IMR-90 (cell line): Measurements from ENCODE around the gene CDH15. TPM values are rescaled to one million over a fixed set of nuclear protein-coding genes. Genes with fewer than 3 reads are reported as not detected.

Source experiments
- ATAC-seq: fragments of 200-7000 bp; cut with Tn5 transposase; 2 replicates; pipeline ENCODE4 v1.9.1; 2020; ENCODE audit warnings: low read depth, mild to moderate bottlenecking, moderate library complexity
- BruUV-seq: library from RNA; stranded (reverse); fragments of 400-500 nt; replicated peaks from 2 replicates; lab custom pipeline; 2021; lab: Mats Ljungman, UMichigan
- CTCF ChIA-PET: fragments of 300-600 bp; formaldehyde crosslinking; extraction: SDS; loops from one replicate; lab custom pipeline; 2021; ENCODE audit warnings: antibody characterized with exemption; lab: Yijun Ruan, JAX
- POLR2A ChIA-PET: fragments of 300-600 bp; sonication (Branson Sonifier 250); formaldehyde crosslinking; loops from one replicate; lab custom pipeline; 2022; ENCODE audit warnings: antibody characterized with exemption; ENCODE audit not compliant: unreplicated experiment; lab: Charles Lee
- DNase-seq: peaks from one replicate; pipeline ENCODE4 v3.0.0; 2013
- H2AFZ ChIP-seq: replicated peaks from 2 replicates; pipeline ENCODE3; 2013; ENCODE audit warnings: low read length, mild to moderate bottlenecking; ENCODE audit not compliant: poor library complexity
- H2AK5ac ChIP-seq: 2 replicates; pipeline ENCODE4 v1.6.1; 2013; ENCODE audit warnings: low read depth, low read length, inconsistent platforms
- H2AK9ac ChIP-seq: replicated peaks from 2 replicates; pipeline ENCODE3; 2013; ENCODE audit warnings: mild to moderate bottlenecking, low read depth, low read length, moderate library complexity; ENCODE audit not compliant: poor library complexity
- H2BK120ac ChIP-seq: 2 replicates; pipeline ENCODE4 v1.6.1; 2013; ENCODE audit warnings: low read depth, low read length, inconsistent platforms
- H2BK15ac ChIP-seq: 3 replicates; pipeline ENCODE4 v1.6.1; 2013; ENCODE audit warnings: low read depth, low read length, inconsistent platforms
- H2BK20ac ChIP-seq: 2 replicates; pipeline ENCODE4 v1.6.1; 2013; ENCODE audit warnings: low read depth, mild to moderate bottlenecking, inconsistent platforms, low read length, moderate library complexity
- H2BK5ac ChIP-seq: 2 replicates; pipeline ENCODE4 v1.6.1; 2013; ENCODE audit warnings: mild to moderate bottlenecking, low read depth, low read length, inconsistent platforms; ENCODE audit not compliant: poor library complexity, severe bottlenecking
- H3K14ac ChIP-seq: replicated peaks from 2 replicates; pipeline ENCODE4 v1.6.1; 2013; ENCODE audit warnings: low read depth, low read length, inconsistent platforms
- H3K18ac ChIP-seq: 2 replicates; pipeline ENCODE4 v1.6.1; 2013; ENCODE audit warnings: low read depth, low read length, control low read depth
- H3K23ac ChIP-seq: 2 replicates; pipeline ENCODE4 v1.6.1; 2013; ENCODE audit warnings: low read depth, low read length, inconsistent platforms
- H3K27ac ChIP-seq: 2 replicates; pipeline ENCODE4 v1.5.1; 2013; ENCODE audit warnings: mild to moderate bottlenecking, control low read depth, low read length; ENCODE audit not compliant: insufficient read depth
- H3K27me3 ChIP-seq: 2 replicates; pipeline ENCODE4 v1.6.1; 2013; ENCODE audit warnings: low read length; ENCODE audit not compliant: control insufficient read depth, insufficient read depth
- H3K36me3 ChIP-seq: 2 replicates; pipeline ENCODE4 v1.6.1; 2013; ENCODE audit warnings: low read length, mixed read lengths; ENCODE audit not compliant: control insufficient read depth, insufficient read depth
- H3K4ac ChIP-seq: 2 replicates; pipeline ENCODE4 v1.6.1; 2013; ENCODE audit warnings: low read depth, low read length, inconsistent platforms
- H3K4me1 ChIP-seq: 2 replicates; pipeline ENCODE4 v1.6.1; 2013; ENCODE audit warnings: low read length, mixed read lengths; ENCODE audit not compliant: control insufficient read depth, insufficient read depth
- H3K4me2 ChIP-seq: 2 replicates; pipeline ENCODE4 v1.6.1; 2013; ENCODE audit warnings: low read depth, mild to moderate bottlenecking, control low read depth, low read length, moderate library complexity
- H3K4me3 ChIP-seq: 2 replicates; pipeline ENCODE4 v1.5.1; 2013; ENCODE audit warnings: low read depth, mild to moderate bottlenecking, control low read depth, low read length, moderate library complexity; ENCODE audit not compliant: insufficient read depth
- H3K56ac ChIP-seq: 2 replicates; pipeline ENCODE4 v1.6.1; 2013; ENCODE audit warnings: low read length, inconsistent platforms; ENCODE audit not compliant: insufficient read depth; ENCODE audit errors: extremely low read depth
- H3K79me1 ChIP-seq, 2 experiments: 2 replicates each; pipeline ENCODE4 v1.6.1; 2013; ENCODE audit warnings: low read length in 2 of 2, inconsistent platforms in 1 of 2, low read depth in 1 of 2
- H3K9ac ChIP-seq: 2 replicates; pipeline ENCODE4 v1.6.1; 2013; ENCODE audit warnings: low read depth, low read length, control low read depth
- H3K9me1 ChIP-seq: 2 replicates; pipeline ENCODE4 v1.6.1; 2013; ENCODE audit warnings: low read length, inconsistent platforms; ENCODE audit not compliant: insufficient read depth
- H3K9me3 ChIP-seq: 2 replicates; pipeline ENCODE4 v1.6.1; 2013; ENCODE audit warnings: low read length; ENCODE audit not compliant: control insufficient read depth, insufficient read depth
- H4K20me1 ChIP-seq: 2 replicates; pipeline ENCODE4 v1.6.1; 2013; ENCODE audit warnings: low read length, inconsistent platforms; ENCODE audit not compliant: insufficient read depth
- H4K5ac ChIP-seq: 2 replicates; pipeline ENCODE4 v1.6.1; 2013; ENCODE audit warnings: mild to moderate bottlenecking, low read depth, low read length, control low read depth
- H4K8ac ChIP-seq, 2 experiments: 2 replicates each; pipeline ENCODE4 v1.6.1; 2013; ENCODE audit warnings: low read depth in 2 of 2, low read length in 2 of 2, control low read depth in 1 of 2, inconsistent platforms in 1 of 2
- H4K91ac ChIP-seq: 2 replicates; pipeline ENCODE4 v1.6.1; 2013; ENCODE audit warnings: low read depth, low read length, inconsistent platforms; ENCODE audit not compliant: insufficient read depth
- BHLHE40 ChIP-seq: fragments of 150-350 bp; IDR thresholded peaks from 2 replicates; pipeline ENCODE4 v1.6.1; 2016; ENCODE audit warnings: mild to moderate bottlenecking, low read depth, low read length
- FOS ChIP-seq: fragments of 150-350 bp; IDR thresholded peaks from 2 replicates; pipeline ENCODE4 v1.6.1; 2016; ENCODE audit warnings: low read depth, low read length
- POLR2A ChIP-seq: IDR thresholded peaks from 2 replicates; pipeline ENCODE4 v1.6.1; 2012; ENCODE audit warnings: mild to moderate bottlenecking, low read depth, low read length
- RCOR1 ChIP-seq: IDR thresholded peaks from 2 replicates; pipeline ENCODE4 v1.6.1; 2012; ENCODE audit warnings: mild to moderate bottlenecking, low read length, improper control_type of control experiment; ENCODE audit not compliant: insufficient replicate concordance
- RFX5 ChIP-seq: IDR thresholded peaks from 2 replicates; pipeline ENCODE4 v1.8.0; 2012; ENCODE audit warnings: low read depth, mild to moderate bottlenecking, low read length, moderate library complexity
- SMC3 ChIP-seq: fragments of 150-350 bp; IDR thresholded peaks from 2 replicates; pipeline ENCODE4 v1.6.1; 2016; ENCODE audit warnings: low read depth, mild to moderate bottlenecking, antibody characterized with exemption, low read length, moderate library complexity
- WGBS, 2 experiments: methylation state at CpG; one replicate each; pipeline versions ENCODE4 v1.1.5 to v1.1.7; 2013; ENCODE audit warnings: missing lambda C conversion rate in 2 of 2; ENCODE audit not compliant: insufficient read length in 1 of 2; ENCODE audit errors: extremely low coverage in 2 of 2; 5-methylcytosine and 5-hydroxymethylcytosine counted together
- dilution Hi-C: fragments of 300-500 bp; cut with HindIII; formaldehyde crosslinking; loops from one replicate; pipeline ENCODE4 v1.14.3; 2018; ENCODE audit warnings: low sequenced_read_pairs; ENCODE audit not compliant: unreplicated experiment
- in situ Hi-C: fragments of 300-500 bp; cut with MboI; formaldehyde crosslinking; loops from 3 replicates; pipeline ENCODE4 v1.14.3; 2019; ENCODE audit warnings: low sequenced_read_pairs, inconsistent platforms, mixed read lengths
- intact Hi-C: fragments of 100-400 bp; cut with micrococcal nuclease; formaldehyde crosslinking; loops from 2 replicates; pipeline ENCODE4 v1.10.0; 2022
- polyA plus RNA-seq, 3 experiments: library from polyadenylated mRNA; depleted of rRNA; stranded (reverse); fragments of >200 nt; gene quantifications; 2 replicates each; pipeline ENCODE4 v1.2.3, GENCODE V29; 2012; ENCODE audit warnings: low replicate concordance in 1 of 3
- total RNA-seq: library from RNA; depleted of rRNA; stranded (reverse); fragments of >200 nt; gene quantifications from 2 replicates; pipeline ENCODE4 v1.2.3, GENCODE V29; 2012

CDH15 gene
- total and polyA plus RNA-seq, 2 of the 4 experiments (the other 2 are of a cell fraction), result 0.18 to 0.62 TPM

DNA sequence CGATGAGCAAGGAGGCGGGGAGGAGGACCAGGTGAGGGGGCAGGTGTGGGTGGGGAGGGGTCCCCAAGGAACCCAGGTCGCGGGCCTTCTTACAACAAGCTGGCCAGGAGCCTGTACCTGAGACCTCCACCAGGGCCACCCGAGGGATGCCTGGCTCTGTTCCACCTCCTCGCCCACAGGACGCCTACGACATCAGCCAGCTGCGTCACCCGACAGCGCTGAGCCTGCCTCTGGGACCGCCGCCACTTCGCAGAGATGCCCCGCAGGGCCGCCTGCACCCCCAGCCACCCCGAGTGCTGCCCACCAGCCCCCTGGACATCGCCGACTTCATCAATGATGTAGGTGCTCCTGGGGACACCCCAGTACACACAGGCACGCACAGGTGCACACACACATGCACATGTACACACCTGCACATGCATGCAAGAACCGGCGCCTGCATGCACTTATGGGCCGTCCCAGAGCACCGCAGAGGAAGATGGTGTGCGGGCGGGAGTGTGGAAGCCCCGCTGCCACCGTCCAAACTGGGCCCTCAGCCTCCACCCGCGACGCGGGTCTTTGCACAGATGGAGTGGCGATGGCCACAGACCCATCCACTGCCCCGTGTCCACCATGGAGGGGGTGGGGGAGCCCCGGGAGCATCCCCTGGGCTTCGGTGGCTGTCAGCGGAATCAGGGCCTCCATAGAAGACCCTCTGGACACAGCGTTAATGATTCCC is 22.2 kb downstream of the CDH15 start:
- ATAC-seq (no peak), DNase-seq (no peak)
- dilution Hi-C loops (no loop called here), in situ Hi-C loops (no loop called here), intact Hi-C loops (no loop called here)
- ChIA-PET CTCF (no interaction called here), POLR2A (no interaction called here)
- peak overlapping the region; percentile 55 for H2AK9ac ChIP-seq
- H3K4me1 ChIP-seq, result peaks cover 6% of the 10 kb centered on the region
- BruUV-seq, result no TSS peak
- H2BK120ac ChIP-seq, result no peak overlapping the region
- peak overlapping the region; percentile 87 for H2AFZ ChIP-seq
- no peak overlapping the region for H4K5ac ChIP-seq
- WGBS, 2 experiments, result 62% methylated on average over 19 of the region's 38 CpGs; no CpG with 5 or more reads in 1 of the 2 experiments
- H3K4ac ChIP-seq, result no peak overlapping the region
- H4K20me1 ChIP-seq, result no peaks in the 10 kb centered on the region; the same call in 1 of the 2 replicates
- peak overlapping the region; percentile 39; the same call in 1 of the 2 replicates for H3K4me3 ChIP-seq
- H4K8ac ChIP-seq, result peak overlapping the region in 1 of 2 experiments; percentile 69; a peak in 1 of 4 replicates
- H3K23ac ChIP-seq, result no peak overlapping the region
- H2BK5ac ChIP-seq, result no peak overlapping the region
- no peak overlapping the region for H3K18ac ChIP-seq
- H3K9me1 ChIP-seq, result peaks cover 3% of the 10 kb centered on the region; the same call in 1 of the 2 replicates
- H3K9ac ChIP-seq, result no peak overlapping the region
- H4K91ac ChIP-seq, result no peak overlapping the region
- H2AK5ac ChIP-seq, result peak overlapping the region; percentile 50; the same call in 1 of the 2 replicates
- no peaks in the 10 kb centered on the region for H3K79me1 ChIP-seq
- no peak overlapping the region for H2BK20ac ChIP-seq
- no peaks in the 10 kb centered on the region for H3K36me3 ChIP-seq
- peak overlapping the region; percentile 18; the same call in 1 of the 2 replicates for H3K27ac ChIP-seq
- no peak overlapping the region for H3K14ac ChIP-seq
- H3K27me3 ChIP-seq, result peaks cover under 1% of the 10 kb centered on the region; the same call in 1 of the 2 replicates
- no peak overlapping the region for H2BK15ac ChIP-seq
- peak overlapping the region; percentile 70 for H3K4me2 ChIP-seq
- TF ChIP-seq FOS (no peak), SMC3 (no peak), RCOR1 (no peak), BHLHE40 (no peak), POLR2A (no peak), RFX5 (no peak)
- H3K9me3 ChIP-seq, result no peaks in the 10 kb centered on the region
- no peak overlapping the region for H3K56ac ChIP-seq
